Measurements from ENCODE around the gene CDH12. TPM values are rescaled to one million over a fixed set of nuclear protein-coding genes. Genes with fewer than 3 reads are reported as not detected.

The CDH12 gene
- total RNA-seq, 6 experiments from 2014 or later, result not detected

DNA sequence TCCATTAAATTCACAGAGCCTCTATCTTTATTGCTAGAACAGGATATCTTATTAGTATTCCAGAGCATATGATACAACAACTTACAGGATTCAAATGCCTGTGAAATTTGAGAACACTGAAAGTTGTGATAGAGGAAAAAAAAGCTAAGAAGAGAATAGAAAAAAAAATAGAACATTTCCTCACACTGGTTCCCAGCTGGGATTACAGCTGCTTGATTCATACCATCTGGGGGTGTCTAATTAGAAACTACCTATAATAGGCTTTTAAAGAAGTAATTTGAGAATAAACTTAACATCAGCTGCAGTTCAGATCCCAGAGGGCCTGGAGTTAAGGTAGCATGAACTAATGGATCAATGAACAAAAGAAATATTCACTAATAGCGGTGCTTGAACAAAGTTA is 922.0 kb downstream of the CDH12 start:
- H3K9me3 Mint-ChIP-seq, result peaks cover 49% of the 10 kb centered on the region
- no peaks in the 10 kb centered on the region for H3K4me1 Mint-ChIP-seq (ENCODE audit: low read depth)
- TF ChIP-seq, protein P1, sequence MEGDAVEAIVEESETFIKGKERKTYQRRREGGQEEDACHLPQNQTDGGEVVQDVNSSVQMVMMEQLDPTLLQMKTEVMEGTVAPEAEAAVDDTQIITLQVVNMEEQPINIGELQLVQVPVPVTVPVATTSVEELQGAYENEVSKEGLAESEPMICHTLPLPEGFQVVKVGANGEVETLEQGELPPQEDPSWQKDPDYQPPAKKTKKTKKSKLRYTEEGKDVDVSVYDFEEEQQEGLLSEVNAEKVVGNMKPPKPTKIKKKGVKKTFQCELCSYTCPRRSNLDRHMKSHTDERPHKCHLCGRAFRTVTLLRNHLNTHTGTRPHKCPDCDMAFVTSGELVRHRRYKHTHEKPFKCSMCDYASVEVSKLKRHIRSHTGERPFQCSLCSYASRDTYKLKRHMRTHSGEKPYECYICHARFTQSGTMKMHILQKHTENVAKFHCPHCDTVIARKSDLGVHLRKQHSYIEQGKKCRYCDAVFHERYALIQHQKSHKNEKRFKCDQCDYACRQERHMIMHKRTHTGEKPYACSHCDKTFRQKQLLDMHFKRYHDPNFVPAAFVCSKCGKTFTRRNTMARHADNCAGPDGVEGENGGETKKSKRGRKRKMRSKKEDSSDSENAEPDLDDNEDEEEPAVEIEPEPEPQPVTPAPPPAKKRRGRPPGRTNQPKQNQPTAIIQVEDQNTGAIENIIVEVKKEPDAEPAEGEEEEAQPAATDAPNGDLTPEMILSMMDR (IDR thresholded peaks at IDR 0.05), result no peak
- no peak overlapping the region for H3K27ac Mint-ChIP-seq
- no peaks in the 10 kb centered on the region; the same call in 1 of the 2 replicates for H3K36me3 Mint-ChIP-seq (ENCODE audit: low read depth)
- no peak overlapping the region for H3K4me3 Mint-ChIP-seq
- peaks cover 1% of the 10 kb centered on the region; the same call in 1 of the 2 replicates for H3K27me3 Mint-ChIP-seq (ENCODE audit: insufficient read depth)
- no peak for DNase-seq

DNA sequence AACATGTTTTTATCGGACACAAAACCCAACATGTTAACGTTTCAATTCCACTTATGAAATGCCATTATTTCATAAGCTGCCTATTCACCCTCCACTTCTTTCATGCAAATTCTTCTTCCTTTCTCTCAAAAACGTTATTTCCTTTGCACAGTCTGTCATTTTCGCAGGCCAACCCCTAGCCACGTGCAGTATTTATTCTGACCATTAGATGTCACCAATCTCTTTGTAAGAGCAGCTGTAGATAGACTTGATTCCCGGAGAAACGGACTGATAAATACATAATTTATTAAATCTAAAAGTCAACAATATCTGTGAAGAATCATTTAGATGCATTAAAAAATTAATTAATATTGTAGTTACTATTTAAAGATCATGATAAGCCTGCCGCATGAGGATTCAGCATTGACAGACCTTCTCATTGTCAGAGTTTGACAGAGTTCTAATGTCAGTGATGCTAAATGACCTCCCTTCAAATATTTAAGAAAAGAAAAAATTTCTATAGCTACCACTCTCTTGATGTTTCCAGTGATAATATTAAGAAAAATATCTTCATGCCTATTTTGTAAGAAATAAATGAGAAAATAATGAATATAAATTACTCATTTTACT is 933.6 kb downstream of the CDH12 start:
- Mint-ChIP-seq H3K4me1 (ENCODE audit: low read depth) (no peaks in the 10 kb centered on the region), H3K27me3 (ENCODE audit: insufficient read depth) (no peaks in the 10 kb centered on the region), H3K9me3 (peaks cover 30% of the 10 kb centered on the region), H3K27ac (no peak overlapping the region), H3K4me3 (no peak overlapping the region), H3K36me3 (ENCODE audit: low read depth) (no peaks in the 10 kb centered on the region)
- peak; percentile 6 for DNase-seq
- TF ChIP-seq, protein P1 (IDR thresholded peaks at IDR 0.05), result peak; percentile 69

DNA sequence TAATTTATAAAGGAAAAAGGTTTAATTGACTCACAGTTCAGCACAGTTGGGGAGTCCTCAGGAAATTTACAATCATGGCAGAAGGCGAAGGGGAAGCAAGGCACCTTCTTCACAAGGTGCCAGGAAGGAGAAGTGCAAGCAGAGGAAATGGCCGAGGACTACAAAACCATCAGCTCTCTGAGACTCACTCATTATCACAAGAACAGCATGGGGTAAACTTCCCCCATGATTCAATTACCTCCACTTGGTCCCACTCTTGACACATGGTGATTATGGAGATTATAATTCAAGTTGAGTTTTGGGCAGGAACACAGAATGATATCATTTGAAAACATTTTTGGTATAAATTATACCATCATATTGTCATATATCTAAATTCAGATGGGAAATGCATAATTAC is 934.7 kb downstream of the CDH12 start:
- H3K27me3 Mint-ChIP-seq (ENCODE audit: insufficient read depth), result no peaks in the 10 kb centered on the region
- TF ChIP-seq, protein P1 (IDR thresholded peaks at IDR 0.05), result no peak
- no peak for DNase-seq
- H3K27ac Mint-ChIP-seq, result no peak overlapping the region
- no peak overlapping the region for H3K4me3 Mint-ChIP-seq
- peaks cover 28% of the 10 kb centered on the region for H3K9me3 Mint-ChIP-seq
- H3K4me1 Mint-ChIP-seq (ENCODE audit: low read depth), result no peaks in the 10 kb centered on the region
- no peaks in the 10 kb centered on the region for H3K36me3 Mint-ChIP-seq (ENCODE audit: low read depth)

DNA sequence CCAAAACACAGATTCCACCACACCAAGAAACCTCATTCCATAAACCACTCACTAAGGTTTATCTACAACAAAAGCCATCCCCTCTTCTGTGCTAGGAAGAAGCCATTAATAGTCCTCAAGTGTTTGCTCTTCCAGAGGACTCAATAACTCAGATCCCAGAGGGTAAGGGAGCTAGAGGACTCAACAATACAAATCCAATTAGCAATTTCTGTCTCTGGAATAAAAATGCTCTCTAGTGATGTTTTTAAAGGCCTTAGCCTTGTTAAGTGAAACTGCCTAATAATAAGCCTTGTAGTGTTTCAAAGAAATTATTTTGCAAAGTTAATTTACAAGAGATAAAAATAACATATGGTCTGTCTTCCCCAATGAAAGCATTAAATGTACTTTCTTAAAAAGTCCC is 942.4 kb downstream of the CDH12 start:
- H3K4me3 Mint-ChIP-seq, result no peak overlapping the region
- TF ChIP-seq, protein P1 (IDR thresholded peaks at IDR 0.05), result no peak
- H3K4me1 Mint-ChIP-seq (ENCODE audit: low read depth), result no peaks in the 10 kb centered on the region
- H3K27me3 Mint-ChIP-seq (ENCODE audit: insufficient read depth), result no peaks in the 10 kb centered on the region
- H3K9me3 Mint-ChIP-seq, result peaks cover 40% of the 10 kb centered on the region
- H3K27ac Mint-ChIP-seq, result no peak overlapping the region
- no peaks in the 10 kb centered on the region for H3K36me3 Mint-ChIP-seq (ENCODE audit: low read depth)
- no peak for DNase-seq

DNA sequence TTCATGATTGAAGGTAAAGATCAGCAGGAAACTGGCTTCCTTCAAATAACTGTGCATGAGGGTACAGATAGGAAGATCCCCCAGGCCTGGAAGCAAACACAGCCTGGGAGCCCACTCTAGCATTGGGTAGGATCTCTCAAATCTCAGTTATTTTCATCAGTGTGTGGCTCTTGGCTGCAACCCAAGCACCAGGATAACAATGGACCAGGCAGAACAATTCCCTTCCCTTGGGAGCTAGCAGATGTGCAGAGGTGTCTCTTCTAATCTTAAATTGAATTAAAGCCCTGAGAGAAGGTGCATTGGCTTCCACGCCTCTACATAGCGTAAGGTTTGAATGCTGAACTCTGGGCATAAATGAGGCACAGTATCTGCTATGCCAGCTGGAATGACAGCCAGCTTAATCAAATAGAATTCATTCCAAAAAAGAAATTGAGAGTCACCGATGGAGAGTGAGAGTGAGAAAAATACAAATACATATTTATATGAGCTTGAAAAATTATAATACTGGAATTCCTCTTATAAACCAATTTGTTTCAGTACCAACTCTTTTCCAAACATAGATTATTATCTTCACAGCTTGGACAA is 957.3 kb downstream of the CDH12 start:
- Mint-ChIP-seq H3K27ac (no peak overlapping the region), H3K9me3 (peaks cover 29% of the 10 kb centered on the region), H3K4me1 (ENCODE audit: low read depth) (no peaks in the 10 kb centered on the region), H3K36me3 (ENCODE audit: low read depth) (no peaks in the 10 kb centered on the region; the same call in 1 of the 2 replicates), H3K4me3 (no peak overlapping the region), H3K27me3 (ENCODE audit: insufficient read depth) (no peaks in the 10 kb centered on the region)
- DNase-seq, result no peak
- TF ChIP-seq, protein P1 (IDR thresholded peaks at IDR 0.05), result no peak

Data from HFFc6 (cell line).